Progenitor cell of endocrine pancreas (in vitro differentiated cells): Measurements from ENCODE around the gene STARD9. TPM values are rescaled to one million over a fixed set of nuclear protein-coding genes. Genes with fewer than 3 reads are reported as not detected.

Source experiments
- DNase-seq: peaks from one replicate; pipeline ENCODE4 v3.0.0; 2021; ENCODE audit warnings: low spot score; ENCODE audit not compliant: unreplicated experiment
- H3K27ac Mint-ChIP-seq: 2 replicates; pipeline ENCODE4 v1.8.0; 2021; ENCODE audit warnings: mild to moderate bottlenecking, moderate library complexity, mixed read lengths
- H3K27me3 Mint-ChIP-seq: 2 replicates; pipeline ENCODE4 v1.8.0; 2021; ENCODE audit warnings: mixed read lengths
- H3K36me3 Mint-ChIP-seq: 2 replicates; pipeline ENCODE4 v1.8.0; 2022; ENCODE audit warnings: mixed read lengths; ENCODE audit not compliant: insufficient read depth
- H3K4me1 Mint-ChIP-seq: 2 replicates; pipeline ENCODE4 v1.8.0; 2021; ENCODE audit warnings: low read depth, mixed read lengths
- H3K4me3 Mint-ChIP-seq: 2 replicates; pipeline ENCODE4 v1.8.0; 2021; ENCODE audit warnings: low read depth, mild to moderate bottlenecking, moderate library complexity, mixed read lengths
- H3K9me3 Mint-ChIP-seq: 2 replicates; pipeline ENCODE4 v1.8.0; 2021; ENCODE audit warnings: low read depth, mixed read lengths
- total RNA-seq: library from RNA; stranded (reverse); gene quantifications from 2 replicates; pipeline ENCODE4 v1.2.1, GENCODE V29; 2021
- TF ChIP-seq, protein P1 (sequence below): fragments of 200-600 bp; sonication (generic); IDR thresholded peaks from one replicate; pipeline ENCODE4 v1.5.0; 2021; ENCODE audit warnings: antibody characterized with exemption, mild to moderate bottlenecking; ENCODE audit not compliant: unreplicated experiment

The STARD9 gene
- total RNA-seq, 1 donor from 2014 or later: 1.8 TPM

DNA sequence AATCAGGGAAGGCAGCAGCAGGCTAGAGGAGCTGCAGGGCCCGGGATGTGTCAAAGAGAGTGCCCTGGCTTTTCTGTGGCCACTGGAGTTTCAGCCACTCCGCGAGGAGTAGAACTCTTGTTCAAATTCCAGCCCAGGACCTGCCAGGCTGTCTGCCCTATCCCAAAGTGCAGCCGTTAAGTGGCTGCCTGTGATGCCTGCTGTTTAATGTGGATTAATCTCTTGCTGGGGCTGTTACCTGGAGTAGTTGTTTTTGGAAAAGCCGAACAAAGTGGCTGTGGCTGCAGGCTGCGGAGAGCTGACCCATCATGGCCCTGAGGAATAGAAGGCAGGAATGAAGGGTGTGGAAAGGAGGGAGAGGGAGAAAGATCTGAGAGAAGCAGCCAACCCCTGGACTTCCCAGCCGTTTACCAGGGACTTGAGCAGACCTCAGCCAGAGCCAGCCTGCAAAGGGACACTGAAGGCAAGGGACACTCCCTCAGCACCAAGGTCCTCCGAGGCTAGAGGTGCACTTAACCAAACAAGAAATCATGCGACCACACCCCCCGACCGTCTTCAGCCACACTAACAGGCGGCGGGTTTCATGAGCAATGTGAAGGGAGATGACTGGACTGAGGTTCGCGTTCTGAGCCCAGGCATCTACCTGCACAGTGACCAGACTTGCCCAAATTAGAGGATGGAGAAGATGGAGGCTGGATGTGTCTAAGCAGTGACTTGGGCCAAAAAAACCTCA is 156.9 kb downstream of the STARD9 start:
- Mint-ChIP-seq H3K27me3 (no peaks in the 10 kb centered on the region), H3K27ac (no peak overlapping the region), H3K4me1 (peaks cover 4% of the 10 kb centered on the region), H3K4me3 (no peak overlapping the region), H3K9me3 (no peaks in the 10 kb centered on the region), H3K36me3 (peaks cover 23% of the 10 kb centered on the region)
- no peak for DNase-seq
- TF ChIP-seq, protein P1, sequence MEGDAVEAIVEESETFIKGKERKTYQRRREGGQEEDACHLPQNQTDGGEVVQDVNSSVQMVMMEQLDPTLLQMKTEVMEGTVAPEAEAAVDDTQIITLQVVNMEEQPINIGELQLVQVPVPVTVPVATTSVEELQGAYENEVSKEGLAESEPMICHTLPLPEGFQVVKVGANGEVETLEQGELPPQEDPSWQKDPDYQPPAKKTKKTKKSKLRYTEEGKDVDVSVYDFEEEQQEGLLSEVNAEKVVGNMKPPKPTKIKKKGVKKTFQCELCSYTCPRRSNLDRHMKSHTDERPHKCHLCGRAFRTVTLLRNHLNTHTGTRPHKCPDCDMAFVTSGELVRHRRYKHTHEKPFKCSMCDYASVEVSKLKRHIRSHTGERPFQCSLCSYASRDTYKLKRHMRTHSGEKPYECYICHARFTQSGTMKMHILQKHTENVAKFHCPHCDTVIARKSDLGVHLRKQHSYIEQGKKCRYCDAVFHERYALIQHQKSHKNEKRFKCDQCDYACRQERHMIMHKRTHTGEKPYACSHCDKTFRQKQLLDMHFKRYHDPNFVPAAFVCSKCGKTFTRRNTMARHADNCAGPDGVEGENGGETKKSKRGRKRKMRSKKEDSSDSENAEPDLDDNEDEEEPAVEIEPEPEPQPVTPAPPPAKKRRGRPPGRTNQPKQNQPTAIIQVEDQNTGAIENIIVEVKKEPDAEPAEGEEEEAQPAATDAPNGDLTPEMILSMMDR: no peak

DNA sequence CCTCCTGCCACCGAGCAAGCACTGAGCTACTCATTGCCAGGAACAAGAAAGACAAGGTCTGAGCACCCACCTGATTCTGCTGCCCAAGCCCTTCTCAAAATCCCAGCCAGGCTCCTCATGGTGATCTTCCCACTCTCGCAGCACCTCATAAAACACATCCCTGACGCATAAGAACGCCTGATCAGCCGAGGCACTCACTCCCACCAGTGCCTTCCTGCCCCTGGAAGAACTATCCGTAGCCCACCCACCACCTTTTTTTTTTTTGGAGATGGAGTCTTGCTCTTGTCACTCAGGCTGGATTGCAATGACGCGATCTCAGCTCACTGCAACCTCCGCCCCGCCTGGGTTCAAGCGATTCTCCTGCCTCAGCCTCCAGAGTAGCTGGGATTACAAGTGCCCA is 157.6 kb downstream of the STARD9 start:
- Mint-ChIP-seq H3K9me3 (no peaks in the 10 kb centered on the region), H3K36me3 (peaks cover 22% of the 10 kb centered on the region), H3K4me1 (peaks cover 7% of the 10 kb centered on the region), H3K4me3 (no peak overlapping the region), H3K27me3 (no peaks in the 10 kb centered on the region), H3K27ac (no peak overlapping the region)
- TF ChIP-seq, protein P1: no peak
- no peak for DNase-seq

DNA sequence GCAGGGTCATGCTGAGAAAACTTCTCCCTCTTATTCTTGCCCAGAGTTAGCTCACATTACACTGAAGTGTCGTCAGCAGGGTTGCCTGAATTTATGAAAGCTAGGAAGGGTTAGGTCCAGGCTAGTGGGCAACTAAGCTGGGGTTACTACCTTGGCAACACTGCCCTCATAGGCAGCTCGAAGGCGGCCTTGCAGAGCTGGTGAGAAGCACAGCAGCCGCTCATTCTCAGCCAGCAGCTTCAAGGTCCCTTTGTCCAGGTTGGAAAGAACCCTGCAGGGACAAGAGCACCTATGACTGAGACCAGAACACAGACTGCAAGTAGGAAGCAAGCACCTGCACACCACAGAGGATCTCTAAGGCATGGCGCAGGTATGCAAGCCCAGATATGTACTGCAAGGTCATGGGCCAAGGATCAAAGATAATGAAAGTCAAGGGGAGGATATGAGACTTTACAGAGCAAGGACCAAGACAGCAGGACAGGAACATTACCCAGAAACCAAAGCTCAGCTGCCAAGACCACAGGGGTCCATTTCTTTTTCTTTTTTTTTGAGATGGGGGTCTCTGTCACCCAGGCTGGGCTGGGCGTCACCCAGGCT is 158.8 kb downstream of the STARD9 start:
- Mint-ChIP-seq H3K4me3 (peak overlapping the region; percentile 50), H3K4me1 (peaks cover 7% of the 10 kb centered on the region), H3K27me3 (no peaks in the 10 kb centered on the region), H3K9me3 (no peaks in the 10 kb centered on the region), H3K36me3 (peaks cover 20% of the 10 kb centered on the region), H3K27ac (no peak overlapping the region)
- TF ChIP-seq, protein P1: no peak
- no peak for DNase-seq

DNA sequence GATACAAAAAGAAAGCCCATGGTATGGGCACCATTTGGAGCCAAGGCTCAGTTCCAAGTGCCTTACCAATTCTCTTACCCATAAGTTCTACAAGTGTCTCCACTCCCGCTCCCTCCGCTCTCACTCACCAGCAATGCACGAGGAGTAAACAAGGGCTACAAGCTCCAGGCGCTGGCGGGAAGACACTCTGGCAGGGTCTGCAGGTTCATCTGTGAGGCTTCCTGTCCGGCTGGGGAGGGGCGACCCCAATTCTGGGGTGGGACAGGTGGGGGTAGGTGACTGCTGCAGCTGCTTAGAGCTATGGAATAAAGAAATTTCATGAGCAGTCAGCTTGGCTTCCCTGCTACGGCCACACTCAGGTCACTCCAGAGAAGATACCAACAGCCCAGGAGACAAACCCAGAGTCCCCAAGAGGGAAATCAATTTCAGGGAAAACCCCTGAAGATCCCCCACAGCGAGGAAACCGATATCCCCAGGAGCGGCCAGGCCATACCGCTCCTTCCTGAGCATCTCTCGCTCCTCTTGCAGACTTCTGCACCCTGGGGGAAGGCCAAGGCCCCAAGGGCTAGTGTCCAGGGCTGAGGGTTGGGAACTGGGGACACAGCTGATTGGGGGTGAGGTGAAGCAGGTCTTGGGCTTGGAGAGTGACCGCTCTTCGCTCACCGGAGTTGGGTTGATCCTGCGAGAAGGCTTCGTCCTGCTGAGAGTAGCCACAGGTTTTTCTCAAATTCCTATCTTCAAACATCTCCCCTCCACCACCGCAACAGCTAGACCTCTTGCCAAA is 160.2 kb downstream of the STARD9 start:
- Mint-ChIP-seq H3K4me3 (peak overlapping the region; percentile 77), H3K9me3 (no peaks in the 10 kb centered on the region), H3K36me3 (peaks cover 17% of the 10 kb centered on the region), H3K4me1 (peaks cover 7% of the 10 kb centered on the region), H3K27ac (peak overlapping the region; percentile 69), H3K27me3 (no peaks in the 10 kb centered on the region)
- no peak for DNase-seq
- TF ChIP-seq, protein P1: no peak

DNA sequence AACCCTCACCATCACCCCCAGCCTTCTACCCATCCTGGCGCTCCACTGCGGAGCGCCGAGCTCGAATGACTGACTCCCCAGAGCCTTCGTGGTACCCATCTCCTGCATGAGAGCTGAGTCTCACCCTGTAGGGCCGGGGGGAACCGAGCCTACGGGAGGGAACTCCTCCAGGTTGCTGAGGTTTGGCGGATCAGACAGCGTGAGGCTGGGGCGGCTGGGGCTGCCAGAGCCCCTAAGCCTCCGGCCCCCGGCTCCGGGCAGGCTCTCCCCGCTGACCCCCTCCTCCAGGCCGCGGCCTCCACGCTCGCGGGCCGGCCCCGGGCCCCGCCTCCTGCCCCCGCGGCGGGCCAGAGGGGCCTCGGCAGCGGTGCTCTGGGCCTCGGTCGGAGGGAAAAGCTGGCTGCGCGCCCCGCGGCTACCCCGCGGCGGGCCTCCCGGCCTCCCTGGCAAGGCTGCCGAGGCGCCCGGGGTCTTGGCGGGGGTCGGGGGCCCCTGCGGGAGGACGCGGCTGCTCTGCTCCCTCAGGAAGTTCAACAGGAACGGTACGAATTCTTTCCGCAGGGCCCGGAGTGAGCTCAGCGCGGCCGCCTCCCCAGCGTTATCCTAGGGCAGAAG is 160.9 kb downstream of the STARD9 start:
- TF ChIP-seq, protein P1: no peak
- Mint-ChIP-seq H3K36me3 (peaks cover 13% of the 10 kb centered on the region), H3K27me3 (no peaks in the 10 kb centered on the region), H3K4me1 (peaks cover 7% of the 10 kb centered on the region), H3K9me3 (no peaks in the 10 kb centered on the region), H3K4me3 (peak overlapping the region; percentile 77), H3K27ac (peak overlapping the region; percentile 69)
- no peak for DNase-seq
